Raji (cell line): ENCODE measurements around the gene ITGAX.

Experiments
- POLR2A ChIP-seq: IDR thresholded peaks from 2 replicates; pipeline ENCODE4 v1.6.1; 2011; ENCODE audit warnings: low read depth, low read length, control low read depth; ENCODE audit not compliant: insufficient read depth

ITGAX gene

GRCh38 chr16:31334934-31335333 lies 20.0 kb upstream of the ITGAX start:
- TF ChIP-seq POLR2A: no peak

GRCh38 chr16:31335431-31335830 lies 19.5 kb upstream of the ITGAX start:
- no peak for TF ChIP-seq POLR2A

- no peak for TF ChIP-seq POLR2A
Measured at GRCh38 chr16:31344712-31345111, 10.3 kb upstream of the ITGAX start.

- TF ChIP-seq POLR2A: no peak
Measured at GRCh38 chr16:31347445-31347844, 7.5 kb upstream of the ITGAX start.

GRCh38 chr16:31348579-31348978 lies 6.4 kb upstream of the ITGAX start:
- no peak for TF ChIP-seq POLR2A

- TF ChIP-seq POLR2A: no peak
Measured at GRCh38 chr16:31350275-31351005, 4.5 kb upstream of the ITGAX start.

GRCh38 chr16:31351246-31351941 lies 3.6 kb upstream of the ITGAX start:
- no peak for TF ChIP-seq POLR2A

GRCh38 chr16:31351942-31352325 lies 3.0 kb upstream of the ITGAX start:
- no peak for TF ChIP-seq POLR2A

- TF ChIP-seq POLR2A: no peak
Measured at GRCh38 chr16:31352376-31353115, 2.4 kb upstream of the ITGAX start.

- no peak for TF ChIP-seq POLR2A
Measured at GRCh38 chr16:31355431-31356100, 590 bp downstream of the ITGAX start.

GRCh38 chr16:31356566-31357323 lies 1.8 kb downstream of the ITGAX start:
- TF ChIP-seq POLR2A: no peak

- TF ChIP-seq POLR2A: no peak
Measured at GRCh38 chr16:31357324-31358109, 2.5 kb downstream of the ITGAX start.

GRCh38 chr16:31360251-31360650 lies 5.3 kb downstream of the ITGAX start:
- no peak for TF ChIP-seq POLR2A
